Sciatic nerve (tissue), 2 donors: ENCODE measurements around the gene ISL1. TPM values are rescaled to one million over a fixed set of nuclear protein-coding genes. Genes with fewer than 3 reads are reported as not detected.

Source experiments
- ATAC-seq: fragments of 200-7000 bp; cut with Tn5 transposase; one replicate; pipeline ENCODE4 v1.9.1; 2020; ENCODE audit warnings: mild to moderate bottlenecking, moderate library complexity
- DNase-seq: peaks from one replicate; pipeline ENCODE4 v3.0.0-alpha.2; 2020; ENCODE audit warnings: low spot score
- intact Hi-C: fragments of 100-400 bp; cut with DNase I; formaldehyde crosslinking; loops from one replicate; pipeline ENCODE4 v1.14.2; 2022
- total RNA-seq: library from RNA; stranded (reverse); fragmentation: NEBNext Ultra II Directional; extraction: Animal tissue kit (Norgen Biotek cat#: 25700); gene quantifications from one replicate; pipeline ENCODE4 v1.2.1, GENCODE V29; 2021
- donor health status: DM: no; HTN: no; CAD: no.
- donor health status: DM: no; HTN: no; CAD: no.

The ISL1 gene
- total RNA-seq, 1 donor from 2014 or later, result 0.49 TPM

- DNase-seq (no peak), ATAC-seq (no peak)
- intact Hi-C loops, result no loop called here
Observed at GRCh38 chr5:51416149-51416548, 32.9 kb downstream of the ISL1 start.

DNA sequence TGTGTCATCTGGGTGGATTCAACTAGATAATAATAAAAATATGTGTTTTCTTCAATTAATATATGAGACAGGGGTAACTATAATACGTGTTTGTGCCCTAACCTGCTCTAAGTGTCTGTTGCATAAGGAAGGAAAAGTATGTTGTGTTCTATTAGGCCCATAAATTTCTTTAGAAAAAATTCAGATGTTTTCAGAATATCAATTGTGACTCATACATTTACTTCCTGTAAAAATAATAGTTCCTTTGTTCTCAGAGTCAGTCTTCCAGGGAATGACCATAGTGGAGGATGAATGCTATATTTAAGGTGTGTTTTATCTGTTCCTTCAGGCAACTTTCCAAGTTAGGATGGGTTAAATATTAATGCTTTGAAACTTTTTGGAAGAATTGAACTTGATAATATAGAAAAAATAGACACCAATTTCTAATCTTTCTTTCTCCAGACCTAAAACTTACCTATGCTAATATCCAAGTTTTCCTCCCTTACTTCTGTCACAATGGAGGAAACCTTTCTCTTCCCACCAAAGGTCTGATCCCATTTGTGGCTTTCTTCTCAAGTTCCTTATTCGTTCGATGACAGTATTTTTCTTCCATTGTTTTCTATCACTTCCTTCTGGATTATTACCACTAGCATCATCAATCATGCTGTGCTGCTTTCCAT, 49.9 kb downstream of the ISL1 start:
- ATAC-seq (no peak), DNase-seq (no peak)
- intact Hi-C loops, result no loop called here

DNA sequence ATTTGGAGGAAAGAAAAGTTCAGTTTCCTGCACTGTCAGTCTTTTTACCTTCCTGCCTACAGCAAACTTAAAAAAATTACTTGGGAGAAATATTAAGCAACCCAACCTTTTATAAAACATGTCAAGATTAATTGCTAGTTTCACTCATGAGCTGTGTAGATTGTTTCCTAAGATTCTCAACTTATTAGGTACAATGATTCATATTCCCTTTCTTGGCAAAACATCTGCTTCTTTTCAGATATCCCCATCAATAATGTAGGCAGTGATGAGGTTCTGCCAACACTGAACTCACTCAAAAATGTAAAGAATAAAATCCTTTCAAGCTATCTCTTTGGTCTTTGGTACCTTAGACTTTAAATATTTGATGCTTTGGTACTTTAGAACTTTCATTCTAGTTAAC, 56.0 kb downstream of the ISL1 start:
- ATAC-seq (no peak), DNase-seq (no peak)
- intact Hi-C loops, result no loop called here
